Measurements from ENCODE around the gene RSPH10B.
"Not testable (repeated sequence)": the region's sequence is repeated elsewhere in the genome, so short reads cannot be mapped to it uniquely, and the experiment has no call there.

Gene RSPH10B

GRCh38 chr7:5970347-5970911 lies at the start of gene RSPH10B:
Gene RSPH10B (minus strand): TSS chr7:5970689. CDS start chr7:5967116, 3,573 bp downstream.
- not testable (repeated sequence) for DNase-seq (ENCODE audit: low spot score)

- no peak for DNase-seq (ENCODE audit: low spot score)
These were observed 46.1 kb upstream of the RSPH10B start for GRCh38 chr7:6016653-6016966.

GRCh38 chr7:6015917-6016652 lies 45.6 kb upstream of the RSPH10B start:
- DNase-seq (ENCODE audit: low spot score) = no peak

GRCh38 chr7:6012355-6013104 lies 42.0 kb upstream of the RSPH10B start:
- no peak for DNase-seq (ENCODE audit: low spot score)

GRCh38 chr7:6011541-6011940 lies 41.1 kb upstream of the RSPH10B start:
- DNase-seq (ENCODE audit: low spot score) = no peak

GRCh38 chr7:6010370-6010769 lies 39.9 kb upstream of the RSPH10B start:
- not testable (repeated sequence) for DNase-seq (ENCODE audit: low spot score)

- peak; percentile 93 for DNase-seq (ENCODE audit: low spot score)
These were observed 38.5 kb upstream of the RSPH10B start, which contains the start of the genes AIMP2 and PMS2 for GRCh38 chr7:6008668-6009611. Gene AIMP2 (plus strand): TSS chr7:6009272. CDS start chr7:6009364, 92 bp downstream. Gene PMS2 (minus strand): TSS chr7:6009049. CDS start chr7:6009019, 30 bp downstream.

- DNase-seq (ENCODE audit: low spot score) = not testable (repeated sequence)
These were observed 37.5 kb upstream of the RSPH10B start for GRCh38 chr7:6007835-6008590.

GRCh38 chr7:6007386-6007785 lies 36.9 kb upstream of the RSPH10B start:
- no peak for DNase-seq (ENCODE audit: low spot score)

GRCh38 chr7:5997210-5997808 lies 26.8 kb upstream of the RSPH10B start:
- peak; percentile 52 for DNase-seq (ENCODE audit: low spot score)

- not testable (repeated sequence) for DNase-seq (ENCODE audit: low spot score)
These were observed 16.6 kb upstream of the RSPH10B start for GRCh38 chr7:5987061-5987460.

- DNase-seq (ENCODE audit: low spot score) = not testable (repeated sequence)
These were observed 9.3 kb upstream of the RSPH10B start for GRCh38 chr7:5979680-5980314.

- not testable (repeated sequence) for DNase-seq (ENCODE audit: low spot score)
These were observed 3.1 kb upstream of the RSPH10B start for GRCh38 chr7:5973580-5973979.

GRCh38 chr7:5963810-5964209 lies 6.7 kb downstream of the RSPH10B start:
- not testable (repeated sequence) for DNase-seq (ENCODE audit: low spot score)

- DNase-seq (ENCODE audit: low spot score) = not testable (repeated sequence)
These were observed 7.3 kb downstream of the RSPH10B start for GRCh38 chr7:5963205-5963604.

- DNase-seq (ENCODE audit: low spot score) = not testable (repeated sequence)
These were observed 35.5 kb downstream of the RSPH10B start for GRCh38 chr7:5934945-5935450.

- DNase-seq (ENCODE audit: low spot score) = not testable (repeated sequence)
These were observed 38.4 kb downstream of the RSPH10B start for GRCh38 chr7:5931905-5932644.

- DNase-seq (ENCODE audit: low spot score) = not testable (repeated sequence)
These were observed 39.2 kb downstream of the RSPH10B start for GRCh38 chr7:5931250-5931649.

- DNase-seq (ENCODE audit: low spot score) = not testable (repeated sequence)
These were observed 40.2 kb downstream of the RSPH10B start for GRCh38 chr7:5930290-5930689.

Measured in CD4-positive, alpha-beta T cell treated with Interleukin-6 at 100 ng/mL for 8 hours (primary cell).